ENCODE data around the gene WFDC6. TPM values are rescaled to one million over a fixed set of nuclear protein-coding genes. Genes with fewer than 3 reads are reported as not detected.

The WFDC6 gene
- total and polyA plus RNA-seq, 12 donors, result not detected

DNA sequence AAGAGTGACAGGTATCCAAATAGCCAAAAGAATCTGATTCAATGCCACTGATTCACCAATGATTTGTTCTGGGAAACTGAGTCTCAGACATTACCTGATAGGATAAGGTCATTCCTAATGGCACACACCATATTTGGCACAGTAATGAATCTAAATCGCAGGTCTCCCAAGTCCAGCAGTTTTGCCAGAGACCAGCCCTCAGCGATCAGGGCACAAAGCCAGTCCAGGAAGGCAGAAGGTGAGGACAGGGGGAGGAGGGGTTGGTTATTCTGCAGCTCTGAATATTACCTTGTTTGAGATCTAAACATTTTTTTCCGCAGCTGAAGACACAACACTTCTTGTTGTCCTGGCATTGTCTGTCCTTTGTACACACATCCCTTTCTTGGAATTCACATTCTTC, 6.1 kb upstream of the WFDC6 start:
- Histone ChIP-seq H3K9me3 (no peaks in the 10 kb centered on the region), H3K27me3 (peaks cover 0 to 51% (median 24%) of the 10 kb centered on the region in 7 donors), H3K27ac (no peak overlapping the region), H3K4me1 (no peaks in the 10 kb centered on the region), H3K36me3 (no peaks in the 10 kb centered on the region), H3K4me3 (no peak overlapping the region)
- ATAC-seq (no peak), DNase-seq (no peak)
- 73 to 82% methylated on average over 3 of the region's 3 CpGs for WGBS, 2 donors
- intact Hi-C loops (cut with DNase I), result loop anchor here in 3 of 10 donors (5.0 to 10.0 kb wide), 2 partner anchors 222 to 229 kb away; no protein-coding TSS in a partner anchor
- TF ChIP-seq, protein P1, sequence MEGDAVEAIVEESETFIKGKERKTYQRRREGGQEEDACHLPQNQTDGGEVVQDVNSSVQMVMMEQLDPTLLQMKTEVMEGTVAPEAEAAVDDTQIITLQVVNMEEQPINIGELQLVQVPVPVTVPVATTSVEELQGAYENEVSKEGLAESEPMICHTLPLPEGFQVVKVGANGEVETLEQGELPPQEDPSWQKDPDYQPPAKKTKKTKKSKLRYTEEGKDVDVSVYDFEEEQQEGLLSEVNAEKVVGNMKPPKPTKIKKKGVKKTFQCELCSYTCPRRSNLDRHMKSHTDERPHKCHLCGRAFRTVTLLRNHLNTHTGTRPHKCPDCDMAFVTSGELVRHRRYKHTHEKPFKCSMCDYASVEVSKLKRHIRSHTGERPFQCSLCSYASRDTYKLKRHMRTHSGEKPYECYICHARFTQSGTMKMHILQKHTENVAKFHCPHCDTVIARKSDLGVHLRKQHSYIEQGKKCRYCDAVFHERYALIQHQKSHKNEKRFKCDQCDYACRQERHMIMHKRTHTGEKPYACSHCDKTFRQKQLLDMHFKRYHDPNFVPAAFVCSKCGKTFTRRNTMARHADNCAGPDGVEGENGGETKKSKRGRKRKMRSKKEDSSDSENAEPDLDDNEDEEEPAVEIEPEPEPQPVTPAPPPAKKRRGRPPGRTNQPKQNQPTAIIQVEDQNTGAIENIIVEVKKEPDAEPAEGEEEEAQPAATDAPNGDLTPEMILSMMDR (IDR thresholded peaks at IDR 0.05), result no peak

DNA sequence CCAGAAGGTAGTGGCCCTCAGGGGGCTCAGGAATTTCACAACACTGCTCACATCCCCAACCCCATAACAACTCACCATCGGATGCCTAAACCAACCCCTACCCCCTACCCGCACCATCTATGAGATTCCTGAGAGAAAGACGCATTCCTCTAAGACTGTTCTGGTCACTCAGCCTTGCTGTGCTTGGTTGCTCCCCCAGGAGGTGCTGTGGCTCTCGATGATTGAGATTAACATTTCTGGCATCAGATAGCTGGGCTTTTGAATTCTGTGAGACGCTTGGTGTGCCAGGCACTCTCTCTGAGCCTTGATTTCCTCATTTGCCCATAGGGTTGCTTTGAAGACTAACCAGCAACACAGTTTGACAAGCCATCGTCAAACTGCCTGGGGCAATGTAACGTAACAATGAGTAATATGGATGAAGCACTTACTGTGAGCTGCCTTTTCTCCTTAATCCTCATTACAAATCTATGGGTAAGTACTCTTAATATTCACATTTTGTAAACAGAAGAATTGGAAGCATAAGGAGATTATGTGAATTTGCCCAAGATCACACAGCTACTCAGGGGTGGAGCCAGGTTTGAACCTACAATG, 978 bp downstream of the WFDC6 start:
- H3K36me3 ChIP-seq, result no peaks in the 10 kb centered on the region
- H3K27me3 ChIP-seq, result peaks cover 0 to 71% (median 33%) of the 10 kb centered on the region in 7 donors
- DNase-seq (no peak), ATAC-seq (no peak)
- H3K4me3 ChIP-seq, result no peak overlapping the region
- H3K9me3 ChIP-seq, result peaks cover 0 to 2% (median 0%) of the 10 kb centered on the region in 11 donors
- no peaks in the 10 kb centered on the region for H3K4me1 ChIP-seq
- TF ChIP-seq, protein P1 (IDR thresholded peaks at IDR 0.05), result no peak
- WGBS, 2 donors, result 61 to 62% methylated on average over 7 of the region's 7 CpGs
- no peak overlapping the region for H3K27ac ChIP-seq
- intact Hi-C loops (cut with DNase I), result no loop called here

DNA sequence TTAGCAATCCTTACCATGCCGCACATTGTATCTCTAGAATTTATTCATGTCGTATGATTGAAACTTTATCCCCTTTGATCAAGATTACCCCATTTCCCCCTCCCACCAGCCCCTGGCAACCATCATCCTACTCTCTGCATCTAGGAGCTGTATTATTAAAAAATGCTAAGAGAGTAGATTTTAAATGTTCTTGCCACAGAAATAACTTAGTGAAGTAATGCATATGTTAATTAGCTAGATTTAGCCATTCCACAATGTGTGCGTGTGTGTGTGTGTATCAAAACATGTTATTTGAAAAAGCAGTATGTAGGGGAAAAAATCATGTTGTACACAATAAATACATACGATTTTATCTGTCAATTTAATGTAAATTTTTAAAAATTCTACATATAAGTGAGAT, 12.0 kb downstream of the WFDC6 start:
- intact Hi-C loops (cut with DNase I), result no loop called here
- TF ChIP-seq, protein P1 (IDR thresholded peaks at IDR 0.05), result no peak

DNA sequence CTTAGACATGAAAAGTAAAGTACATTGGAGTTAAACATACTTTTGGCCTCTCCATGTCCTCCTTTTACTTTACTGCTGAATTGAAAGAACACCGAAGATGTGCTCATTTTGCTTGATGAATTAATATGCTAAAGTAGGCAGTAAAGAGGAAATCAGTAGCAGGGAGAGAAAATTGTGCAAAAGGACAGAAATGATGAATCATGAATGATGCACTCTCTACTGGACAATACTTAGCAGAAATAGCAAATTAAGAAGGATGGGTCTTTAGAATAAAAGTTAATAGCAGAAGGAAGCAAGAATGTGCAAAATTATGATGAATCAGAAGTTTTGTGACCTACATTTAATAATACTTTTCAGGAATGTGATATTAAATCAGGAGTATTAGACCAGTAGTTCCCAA, 15.5 kb downstream of the WFDC6 start:
- H3K36me3 ChIP-seq, result no peaks in the 10 kb centered on the region
- DNase-seq, result no peak
- intact Hi-C loops (cut with DNase I), result no loop called here
- H3K9me3 ChIP-seq, result no peaks in the 10 kb centered on the region
- no peak overlapping the region for H3K4me3 ChIP-seq
- no peak overlapping the region for H3K27ac ChIP-seq
- 65 to 68% methylated on average over 1 of the region's 1 CpG for WGBS, 2 donors
- H3K27me3 ChIP-seq, result peaks cover 0 to 32% (median 10%) of the 10 kb centered on the region in 7 donors
- no peak for ATAC-seq
- TF ChIP-seq, protein P1 (IDR thresholded peaks at IDR 0.05), result no peak
- H3K4me1 ChIP-seq, result no peaks in the 10 kb centered on the region

More for the DNA sequence above, 12.0 kb downstream of the WFDC6 start:
- Histone ChIP-seq H3K4me3 (no peak overlapping the region), H3K9me3 (no peaks in the 10 kb centered on the region), H3K36me3 (no peaks in the 10 kb centered on the region), H3K4me1 (no peaks in the 10 kb centered on the region), H3K27ac (no peak overlapping the region), H3K27me3 (peaks cover 0 to 50% (median 13%) of the 10 kb centered on the region in 7 donors)
- no peak for ATAC-seq
- DNase-seq, result no peak
- WGBS, 2 donors, result 72 to 73% methylated on average over 4 of the region's 4 CpGs
